BE2C (cell line): ENCODE data around the gene PLCB2.
A peak's percentile ranks its signal among the peaks of the same experiment; 100 is the strongest.

ENCODE experiments used
- DNase-seq: peaks from one replicate; pipeline ENCODE4 v3.0.0-alpha.2; 2020
- H3K27me3 ChIP-seq: fragments of 250-450 bp; sonication (Bioruptor Pico); 2 replicates; pipeline ENCODE4 v1.5.1; 2020; ENCODE audit warnings: mild to moderate bottlenecking
- H3K36me3 ChIP-seq: fragments of 250-450 bp; sonication (Bioruptor Pico); 2 replicates; pipeline ENCODE4 v1.5.1; 2020; ENCODE audit warnings: mild to moderate bottlenecking
- H3K4me1 ChIP-seq: fragments of 250-450 bp; sonication (Bioruptor Pico); 2 replicates; pipeline ENCODE4 v1.5.1; 2020
- H3K4me3 ChIP-seq: 2 replicates; pipeline ENCODE4 v1.5.1; 2011; ENCODE audit warnings: low read depth, low read length
- H3K9me3 ChIP-seq: fragments of 250-450 bp; sonication (Bioruptor Pico); 2 replicates; pipeline ENCODE4 v1.5.1; 2020
- CTCF ChIP-seq: IDR thresholded peaks from 2 replicates; pipeline ENCODE4 v1.5.1; 2012; ENCODE audit warnings: mild to moderate bottlenecking, low read depth, low read length

PLCB2 gene

GRCh38 chr15:40323953-40324937 lies 16.5 kb upstream of the PLCB2 start:
- Histone ChIP-seq H3K9me3 (no peaks in the 10 kb centered on the region), H3K4me3 (peak overlapping the region; percentile 67), H3K36me3 (peaks cover 5% of the 10 kb centered on the region; the same call in 1 of the 2 replicates), H3K4me1 (peaks cover 6% of the 10 kb centered on the region), H3K27me3 (no peaks in the 10 kb centered on the region)
- TF ChIP-seq CTCF: no peak
- peak; percentile 46 for DNase-seq

DNA sequence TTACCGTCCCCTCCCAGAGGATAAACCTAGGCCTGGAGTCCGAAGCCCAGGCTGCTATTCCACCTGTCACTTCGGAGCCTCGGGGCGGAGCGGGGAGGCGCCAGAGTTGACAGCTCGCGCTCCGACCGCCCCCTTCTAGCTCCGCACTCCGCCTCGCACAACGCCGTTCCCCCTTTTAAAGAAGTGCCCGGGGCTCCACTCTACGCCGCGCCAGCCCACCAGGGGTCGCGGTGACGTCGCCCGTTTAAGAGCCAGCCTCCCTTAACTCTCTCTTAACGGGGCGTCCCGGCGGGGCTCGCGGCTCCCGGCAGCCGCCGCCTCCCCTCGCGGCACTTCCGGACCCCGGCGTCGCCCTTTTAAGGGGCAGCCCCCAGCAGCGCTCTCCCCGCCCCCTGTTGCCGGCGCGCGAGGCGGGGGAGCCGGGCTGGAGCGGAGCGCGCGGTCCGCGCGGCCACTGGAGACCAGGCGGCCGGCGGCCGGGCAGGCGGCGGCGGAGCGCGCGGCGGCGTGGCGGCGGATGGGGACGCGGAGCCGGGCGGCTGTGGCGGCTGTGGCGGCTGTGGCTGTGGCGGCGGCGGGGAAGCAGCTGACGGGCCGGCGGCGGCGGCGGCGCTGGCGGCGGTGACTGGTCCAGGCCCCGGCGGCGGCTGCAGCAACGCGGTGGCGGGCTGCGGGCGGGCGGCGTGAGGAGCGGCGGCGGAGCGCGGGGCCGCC lies 15.7 kb upstream of the PLCB2 start, which contains the start of gene INAFM2:
TSS of gene INAFM2 (plus strand) at position 454 of the 714 bp plus-strand sequence. CDS start 364 bp downstream, outside the sequence.
- no peaks in the 10 kb centered on the region for H3K9me3 ChIP-seq
- H3K36me3 ChIP-seq: peaks cover 5% of the 10 kb centered on the region; the same call in 1 of the 2 replicates
- no peaks in the 10 kb centered on the region for H3K27me3 ChIP-seq
- H3K4me3 ChIP-seq: peak within 1 kb of the TSS; percentile 67
- peak; percentile 64 for TF ChIP-seq CTCF
- DNase-seq: peak; percentile 96
- peaks cover 6% of the 10 kb centered on the region for H3K4me1 ChIP-seq

GRCh38 chr15:40322531-40323238 lies 14.9 kb upstream of the PLCB2 start:
- Histone ChIP-seq H3K36me3 (peaks cover 5% of the 10 kb centered on the region; the same call in 1 of the 2 replicates), H3K4me3 (no peak overlapping the region), H3K9me3 (no peaks in the 10 kb centered on the region), H3K27me3 (no peaks in the 10 kb centered on the region), H3K4me1 (peaks cover 6% of the 10 kb centered on the region)
- TF ChIP-seq CTCF: no peak
- DNase-seq: no peak

DNA sequence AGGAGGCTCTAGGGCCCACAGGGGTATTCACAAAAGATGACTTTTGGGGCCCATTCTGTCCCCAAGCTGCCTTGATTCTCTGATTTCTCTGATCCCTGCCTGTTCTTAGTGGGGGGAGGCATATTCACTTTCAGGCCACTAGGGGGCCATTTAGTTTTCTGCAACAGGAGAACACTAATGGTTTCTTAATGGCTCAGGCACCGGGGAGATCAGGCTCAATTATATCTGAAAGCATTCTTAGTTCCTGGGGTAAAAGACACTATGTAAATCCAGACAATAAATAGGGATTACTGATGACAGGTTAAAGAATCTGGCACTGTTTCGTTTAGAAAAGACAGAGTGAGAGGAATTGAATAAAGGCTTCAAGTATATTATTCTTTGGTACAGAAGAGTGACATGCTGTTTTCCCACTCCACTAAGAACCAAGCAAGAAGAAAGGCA lies 13.2 kb upstream of the PLCB2 start:
- no peak overlapping the region for H3K4me3 ChIP-seq
- no peaks in the 10 kb centered on the region for H3K27me3 ChIP-seq
- H3K36me3 ChIP-seq: no peaks in the 10 kb centered on the region
- no peaks in the 10 kb centered on the region for H3K9me3 ChIP-seq
- peak; percentile 94 for TF ChIP-seq CTCF
- peak; percentile 71 for DNase-seq
- peaks cover 6% of the 10 kb centered on the region for H3K4me1 ChIP-seq

DNA sequence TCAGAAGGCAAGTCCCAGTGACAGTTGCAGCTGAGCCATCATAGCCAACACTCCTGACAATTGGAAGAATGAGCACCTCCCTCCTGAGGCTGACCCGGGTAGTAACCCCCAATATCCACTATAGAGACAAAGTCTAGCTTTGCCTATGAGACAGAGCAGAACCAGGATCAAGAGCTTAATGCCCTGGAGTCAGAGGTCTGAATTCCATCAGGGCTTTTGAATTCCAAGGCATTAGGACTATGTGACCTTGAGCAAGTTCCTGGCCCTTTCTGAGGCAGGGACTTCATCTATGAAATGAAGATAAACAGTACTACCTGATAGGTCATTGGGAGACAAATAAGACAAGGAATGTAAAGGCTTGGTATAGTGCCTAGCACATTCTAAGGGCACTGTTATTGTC lies 12.7 kb upstream of the PLCB2 start:
- TF ChIP-seq CTCF: no peak
- H3K36me3 ChIP-seq: no peaks in the 10 kb centered on the region
- H3K4me1 ChIP-seq: peaks cover 6% of the 10 kb centered on the region
- DNase-seq: no peak
- H3K9me3 ChIP-seq: no peaks in the 10 kb centered on the region
- H3K27me3 ChIP-seq: no peaks in the 10 kb centered on the region
- H3K4me3 ChIP-seq: no peak overlapping the region
